ENCODE data around the gene PCAT6.

DNA sequence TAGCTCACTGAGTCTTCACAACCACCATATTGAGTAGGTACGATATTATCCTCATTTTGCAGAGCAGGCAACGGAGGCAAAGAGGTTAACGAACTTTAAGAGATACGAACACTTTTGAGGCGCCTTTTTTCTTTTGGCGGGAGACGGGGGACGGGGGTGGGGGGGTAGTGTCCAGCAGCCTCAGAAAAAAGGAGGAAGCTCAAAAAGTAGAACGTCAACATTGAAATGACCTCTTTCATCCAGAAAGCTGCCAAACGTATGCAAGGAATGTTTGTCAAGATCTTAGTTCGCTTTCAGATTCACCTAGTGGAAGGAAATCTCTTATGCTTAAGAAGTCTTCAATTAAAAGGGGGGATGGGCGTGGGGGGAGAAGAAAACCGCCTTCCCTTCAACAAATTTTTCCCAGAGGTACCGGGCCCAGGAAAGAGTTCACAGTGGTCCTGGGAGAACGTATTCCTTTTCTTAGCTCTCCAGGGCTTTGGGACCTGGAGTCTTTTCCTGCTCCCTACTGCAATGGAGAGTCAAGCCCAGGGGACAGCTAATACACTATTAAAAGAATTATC, 1.1 kb upstream of the PCAT6 start:
- TF ChIP-seq POLR2A (IDR thresholded peaks at IDR 0.05) (no peak), POLR2AphosphoS5 (IDR thresholded peaks at IDR 0.05) (no peak)
- TF ChIP-seq, protein P1, sequence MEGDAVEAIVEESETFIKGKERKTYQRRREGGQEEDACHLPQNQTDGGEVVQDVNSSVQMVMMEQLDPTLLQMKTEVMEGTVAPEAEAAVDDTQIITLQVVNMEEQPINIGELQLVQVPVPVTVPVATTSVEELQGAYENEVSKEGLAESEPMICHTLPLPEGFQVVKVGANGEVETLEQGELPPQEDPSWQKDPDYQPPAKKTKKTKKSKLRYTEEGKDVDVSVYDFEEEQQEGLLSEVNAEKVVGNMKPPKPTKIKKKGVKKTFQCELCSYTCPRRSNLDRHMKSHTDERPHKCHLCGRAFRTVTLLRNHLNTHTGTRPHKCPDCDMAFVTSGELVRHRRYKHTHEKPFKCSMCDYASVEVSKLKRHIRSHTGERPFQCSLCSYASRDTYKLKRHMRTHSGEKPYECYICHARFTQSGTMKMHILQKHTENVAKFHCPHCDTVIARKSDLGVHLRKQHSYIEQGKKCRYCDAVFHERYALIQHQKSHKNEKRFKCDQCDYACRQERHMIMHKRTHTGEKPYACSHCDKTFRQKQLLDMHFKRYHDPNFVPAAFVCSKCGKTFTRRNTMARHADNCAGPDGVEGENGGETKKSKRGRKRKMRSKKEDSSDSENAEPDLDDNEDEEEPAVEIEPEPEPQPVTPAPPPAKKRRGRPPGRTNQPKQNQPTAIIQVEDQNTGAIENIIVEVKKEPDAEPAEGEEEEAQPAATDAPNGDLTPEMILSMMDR (IDR thresholded peaks at IDR 0.05) = no peak

All from prostate gland (tissue), 2 donors.